HG02798 (cell line): ENCODE data around the gene ARRB1.
"Not testable (repeated sequence)": the region's sequence is repeated elsewhere in the genome, so short reads cannot be mapped to it uniquely, and the experiment has no call there.

Experiments used
- ATAC-seq: cut with Tn5 transposase; IDR thresholded peaks from one replicate; pipeline ENCODE4 v1.9.1; 2021; ENCODE audit warnings: mild to moderate bottlenecking; ENCODE audit not compliant: unreplicated experiment, poor library complexity

The ARRB1 gene

GRCh38 chr11:75351541-75351790 is at the start of gene ARRB1:
Gene ARRB1, minus strand, starts transcription at chr11:75351661. Its CDS starts 54 bp downstream, at chr11:75351607.
- no peak for ATAC-seq

- no peak for ATAC-seq
These were observed 48.8 kb upstream of the ARRB1 start for GRCh38 chr11:75400146-75400865.

- peak; percentile 90 for ATAC-seq
These were observed 48.1 kb upstream of the ARRB1 start, which contains the start of gene RPS3 for GRCh38 chr11:75399344-75400145. Gene RPS3, plus strand, starts transcription at chr11:75399518. Its CDS starts 30 bp downstream, at chr11:75399548.

- no peak for ATAC-seq
These were observed 47.4 kb upstream of the ARRB1 start for GRCh38 chr11:75398906-75399305.

- no peak for ATAC-seq
These were observed 42.8 kb upstream of the ARRB1 start for GRCh38 chr11:75394085-75394840.

GRCh38 chr11:75389925-75390324 is 38.5 kb upstream of the ARRB1 start:
- ATAC-seq: no peak

- ATAC-seq: no peak
These were observed 37.8 kb upstream of the ARRB1 start for GRCh38 chr11:75389276-75389605.

GRCh38 chr11:75388386-75389275 is 37.2 kb upstream of the ARRB1 start:
- no peak for ATAC-seq

- no peak for ATAC-seq
These were observed 36.4 kb upstream of the ARRB1 start for GRCh38 chr11:75387736-75388294.

GRCh38 chr11:75386942-75387630 is 35.6 kb upstream of the ARRB1 start:
- no peak for ATAC-seq

GRCh38 chr11:75384438-75385080 is 33.1 kb upstream of the ARRB1 start:
- peak; percentile 57 for ATAC-seq

- no peak for ATAC-seq
These were observed 31.8 kb upstream of the ARRB1 start for GRCh38 chr11:75383246-75383645.

- no peak for ATAC-seq
These were observed 29.4 kb upstream of the ARRB1 start for GRCh38 chr11:75380716-75381420.

- ATAC-seq: no peak
These were observed 28.8 kb upstream of the ARRB1 start for GRCh38 chr11:75380245-75380644.

- not testable (repeated sequence) for ATAC-seq
These were observed 27.3 kb upstream of the ARRB1 start for GRCh38 chr11:75378776-75379175.

- ATAC-seq: no peak
These were observed 24.7 kb upstream of the ARRB1 start for GRCh38 chr11:75376175-75376574.

GRCh38 chr11:75375626-75376025 is 24.2 kb upstream of the ARRB1 start:
- ATAC-seq: no peak

- ATAC-seq: no peak
These were observed 23.2 kb upstream of the ARRB1 start for GRCh38 chr11:75374646-75375045.
